Bronchial epithelial cell (primary cell): Measurements from ENCODE around the gene ZSCAN5A. TPM values are rescaled to one million over a fixed set of nuclear protein-coding genes. Genes with fewer than 3 reads are reported as not detected.
"Not testable (repeated sequence)": the region's sequence is repeated elsewhere in the genome, so short reads cannot be mapped to it uniquely, and the experiment has no call there.

Source experiments
- DNase-seq: peaks from one replicate; pipeline ENCODE4 v3.0.0-alpha.2; 2010; ENCODE audit warnings: low read depth
- FAIRE-seq: peaks from 2 replicates; lab custom pipeline; 2011; peaks lifted over from hg19 to GRCh38; lab: Jason Lieb, UNC
- H3K27me3 ChIP-seq: 2 replicates; pipeline ENCODE4 v1.5.1; 2011; ENCODE audit warnings: low read length; ENCODE audit not compliant: control insufficient read depth, insufficient read depth
- H3K36me3 ChIP-seq: 2 replicates; pipeline ENCODE4 v1.5.1; 2011; ENCODE audit warnings: low read length; ENCODE audit not compliant: control insufficient read depth, insufficient read depth
- H3K4me3 ChIP-seq: 2 replicates; pipeline ENCODE4 v1.5.1; 2011; ENCODE audit warnings: mild to moderate bottlenecking, low read depth, low read length, control low read depth
- CTCF ChIP-seq: IDR thresholded peaks from 2 replicates; pipeline ENCODE4 v1.5.1; 2011; ENCODE audit warnings: mild to moderate bottlenecking, moderate library complexity, low read length, control low read depth, inconsistent platforms; ENCODE audit not compliant: insufficient read depth, severe bottlenecking
- total RNA-seq: library from RNA; depleted of rRNA; stranded (reverse); fragments of >200 nt; gene quantifications from 2 replicates; pipeline ENCODE4 v1.2.1, GENCODE V29; 2014

The ZSCAN5A gene
- total RNA-seq, 1 donor from 2014 or later = 5.0 TPM

- H3K4me3 ChIP-seq = no peak overlapping the region
- no peak for TF ChIP-seq CTCF
- FAIRE-seq (no peak), DNase-seq (no peak)
- H3K27me3 ChIP-seq = no peaks in the 10 kb centered on the region
- H3K36me3 ChIP-seq = peaks cover 2% of the 10 kb centered on the region
Measured at GRCh38 chr19:56312787-56313657, 1.6 kb downstream of the ZSCAN5A start.

GRCh38 chr19:56312342-56312741 is 2.3 kb downstream of the ZSCAN5A start:
- FAIRE-seq (no peak), DNase-seq (no peak)
- no peaks in the 10 kb centered on the region for H3K27me3 ChIP-seq
- no peak overlapping the region for H3K4me3 ChIP-seq
- no peak for TF ChIP-seq CTCF
- H3K36me3 ChIP-seq = peaks cover 2% of the 10 kb centered on the region

GRCh38 chr19:56310462-56310861 is 4.2 kb downstream of the ZSCAN5A start:
- Histone ChIP-seq H3K36me3 (peaks cover 2% of the 10 kb centered on the region), H3K27me3 (no peaks in the 10 kb centered on the region), H3K4me3 (no peak overlapping the region)
- peak; percentile 13 for FAIRE-seq
- no peak for TF ChIP-seq CTCF
- no peak for DNase-seq

GRCh38 chr19:56309511-56310185 is 5.0 kb downstream of the ZSCAN5A start:
- H3K4me3 ChIP-seq = no peak overlapping the region
- FAIRE-seq (no peak), DNase-seq (no peak)
- TF ChIP-seq CTCF = peak; percentile 85
- H3K27me3 ChIP-seq = no peaks in the 10 kb centered on the region
- peaks cover 2% of the 10 kb centered on the region for H3K36me3 ChIP-seq

- no peak for TF ChIP-seq CTCF
- FAIRE-seq (no peak), DNase-seq (no peak)
- Histone ChIP-seq H3K36me3 (peaks cover 2% of the 10 kb centered on the region), H3K27me3 (no peaks in the 10 kb centered on the region), H3K4me3 (no peak overlapping the region)
Measured at GRCh38 chr19:56308792-56309191, 5.8 kb downstream of the ZSCAN5A start.

- H3K4me3 ChIP-seq, FAIRE-seq, H3K27me3 ChIP-seq, H3K36me3 ChIP-seq, DNase-seq: not testable (repeated sequence)
Measured at GRCh38 chr19:56307062-56307461, 7.6 kb downstream of the ZSCAN5A start.
